SIG-M5 treated with dmso at 0.1 percent for 504 hours (cell line): ENCODE measurements around the gene BAZ1B.
"Not testable (repeated sequence)": the region's sequence is repeated elsewhere in the genome, so short reads cannot be mapped to it uniquely, and the experiment has no call there.

Source experiments
- DNase-seq: peaks from one replicate; lab custom pipeline; 2025; ENCODE audit not compliant: unreplicated experiment; lab: John Stamatoyannopoulos, UW

Gene BAZ1B

GRCh38 chr7:73447121-73447733, 74.9 kb downstream of the BAZ1B start:
- DNase-seq: no peak

DNA sequence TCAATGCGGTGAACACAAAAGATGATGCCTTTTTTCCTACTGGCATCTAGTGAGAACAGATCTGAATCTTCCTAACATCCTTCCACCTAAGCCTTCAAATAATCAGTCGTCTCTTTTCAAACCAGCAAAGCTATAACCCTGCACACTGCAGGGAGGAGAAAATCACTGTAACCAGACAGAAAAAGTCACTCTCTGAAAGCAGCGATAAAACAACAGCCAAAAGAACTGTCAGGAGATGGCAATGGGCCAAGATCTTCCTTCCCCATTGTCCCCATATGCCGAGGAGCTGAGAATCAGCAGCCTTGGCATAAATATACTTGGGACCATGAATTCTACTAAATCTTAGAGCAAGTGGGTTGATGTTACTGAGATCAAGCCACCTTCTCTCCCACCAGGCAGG, 75.4 kb downstream of the BAZ1B start:
- no peak for DNase-seq

DNA sequence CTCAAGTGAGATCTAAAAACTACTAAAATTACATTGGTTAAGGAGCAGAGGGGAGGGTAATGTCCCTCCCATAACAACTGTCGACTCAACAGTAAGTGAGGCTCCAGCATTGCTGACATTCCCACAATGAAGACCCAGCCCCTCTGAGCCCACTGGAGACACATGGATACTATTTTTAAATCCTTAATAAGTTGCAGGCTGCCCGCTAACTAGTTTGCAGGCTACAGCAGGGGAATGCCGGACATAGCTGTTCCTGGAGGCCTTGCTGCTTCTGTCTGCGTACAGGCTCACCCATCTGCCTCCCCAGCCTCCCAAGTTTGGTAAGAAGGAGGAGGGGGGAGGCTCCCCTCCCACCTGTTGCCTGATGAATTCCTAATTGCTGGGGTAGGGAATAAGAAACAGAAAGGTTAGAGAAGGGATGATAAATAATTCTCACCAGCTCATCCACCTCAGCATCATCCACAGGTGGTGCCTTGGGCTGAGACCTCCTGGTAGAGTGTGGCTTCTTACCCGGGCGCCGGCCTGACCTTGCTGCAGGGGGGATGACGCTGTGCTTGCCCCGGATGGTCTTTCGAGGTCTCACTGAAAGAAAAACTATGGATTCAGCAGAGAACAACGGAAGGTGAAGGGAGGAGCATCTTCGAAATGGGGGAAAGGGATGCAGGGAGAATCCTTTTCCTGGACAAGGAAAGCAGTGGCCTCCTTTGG, 78.4 kb downstream of the BAZ1B start:
- DNase-seq: no peak

GRCh38 chr7:73442903-73443500, 79.1 kb downstream of the BAZ1B start:
- DNase-seq: no peak

DNA sequence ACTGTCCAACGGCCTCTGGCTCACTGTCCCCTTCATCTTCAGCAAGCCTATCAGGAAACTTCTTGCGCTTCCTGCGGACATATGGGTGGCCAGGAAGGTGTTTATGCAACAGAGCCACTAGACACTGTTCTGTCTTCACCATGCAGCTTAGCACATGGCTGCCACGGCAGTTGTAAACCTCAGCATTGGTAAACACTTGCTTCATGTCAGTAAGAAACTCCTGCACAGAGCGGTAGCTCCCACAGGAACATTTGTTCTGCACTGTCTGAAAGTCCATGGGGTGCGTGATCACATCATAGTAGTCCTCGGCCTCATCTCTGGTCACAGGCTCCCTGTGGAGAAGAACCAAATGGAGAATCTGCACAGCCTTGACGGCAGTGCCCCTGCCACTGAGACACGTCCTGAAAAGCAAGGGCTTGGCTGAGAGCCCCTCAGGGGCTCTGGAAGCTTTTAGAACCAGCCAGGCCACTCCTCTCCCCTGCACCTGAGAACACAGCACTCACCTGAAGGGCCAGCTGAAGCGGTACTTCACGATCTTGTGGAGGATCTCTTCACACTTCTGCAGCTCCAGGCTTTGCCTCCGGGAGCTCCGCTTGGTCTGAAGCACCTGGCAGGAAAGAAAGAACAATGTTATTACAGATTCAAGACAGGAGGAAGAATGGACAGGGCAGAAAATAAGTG, 79.7 kb downstream of the BAZ1B start:
- DNase-seq: no peak

GRCh38 chr7:73439410-73439704, 82.7 kb downstream of the BAZ1B start:
- DNase-seq: no peak

DNA sequence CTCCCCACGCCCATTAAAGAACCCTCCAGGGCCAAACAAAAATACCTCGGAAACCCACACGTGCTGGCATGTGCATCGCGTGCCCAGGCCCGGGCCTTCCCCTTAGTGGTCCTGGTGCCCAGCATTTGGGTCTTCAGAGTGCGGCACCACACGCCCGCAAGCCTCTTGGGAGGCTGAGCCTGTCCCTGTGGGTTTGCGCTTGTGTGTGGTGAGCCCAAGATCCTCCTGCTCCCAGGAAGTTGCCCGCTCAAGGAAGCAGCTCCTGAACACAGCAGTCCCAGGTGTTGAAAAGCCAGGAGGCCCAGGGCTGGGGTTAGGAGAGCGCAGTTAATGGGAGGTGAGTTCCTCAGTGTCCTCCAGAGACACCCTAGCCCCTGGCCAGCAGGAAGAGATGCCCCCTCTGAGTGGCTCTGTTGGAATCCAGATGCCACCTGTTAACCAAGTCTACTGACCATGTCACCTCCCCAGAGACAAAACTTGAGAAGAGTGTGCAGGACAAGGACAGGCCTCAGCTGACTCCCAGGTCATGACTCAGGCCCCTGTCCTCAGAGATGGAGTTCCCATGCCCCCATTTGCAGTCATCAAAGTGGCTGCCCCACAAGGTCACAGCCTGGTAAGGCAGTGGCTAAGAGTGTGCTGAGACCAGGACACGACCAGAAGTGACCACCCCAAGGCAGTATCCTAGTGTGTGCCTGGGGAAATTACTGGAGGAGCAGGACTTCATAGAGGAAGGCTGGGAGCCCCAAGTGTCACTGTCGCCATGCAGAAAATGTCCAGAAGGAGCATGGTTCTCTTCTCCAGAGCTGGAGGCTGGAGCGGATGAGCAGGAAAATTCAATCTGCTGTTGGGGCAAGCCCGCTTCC, 83.3 kb downstream of the BAZ1B start:
- no peak for DNase-seq

DNA sequence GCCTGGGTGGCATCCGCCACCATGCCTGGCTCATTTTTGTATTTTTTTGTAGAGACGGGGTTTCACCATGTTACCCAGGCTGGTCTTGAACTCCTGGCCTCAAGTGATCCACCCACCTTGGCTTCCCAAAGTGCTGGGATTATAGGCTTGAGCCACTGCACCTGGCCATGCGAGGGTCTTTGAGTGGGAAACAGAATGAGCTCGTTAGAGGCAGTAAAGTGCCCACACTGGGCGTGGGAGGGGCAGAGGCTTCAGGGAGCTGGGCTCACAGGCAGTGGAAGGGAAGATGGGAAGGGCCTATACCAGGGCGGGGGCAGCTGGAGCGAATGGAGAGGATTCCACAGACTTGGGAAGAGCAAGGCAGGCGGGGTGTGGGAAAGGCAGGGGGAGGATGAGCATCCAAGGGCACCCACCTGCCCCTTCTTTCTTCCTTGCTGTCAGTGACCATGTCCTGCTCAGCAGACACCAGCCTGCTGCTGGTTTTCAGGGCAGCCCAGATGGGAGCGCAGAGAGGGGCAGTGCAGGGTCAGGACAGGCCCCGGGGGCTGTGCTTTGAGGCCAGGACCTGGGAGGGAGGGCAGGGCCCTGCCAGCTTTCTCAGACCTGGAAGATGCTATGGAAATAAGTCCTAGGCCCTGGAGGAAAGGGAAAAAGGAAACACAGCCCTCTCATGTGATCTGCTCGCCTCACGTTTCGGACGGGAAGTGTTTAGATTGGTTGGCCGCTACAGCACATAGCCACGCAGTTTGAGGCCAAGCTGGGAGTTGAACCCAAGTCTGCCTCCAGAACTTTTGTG, 84.3 kb downstream of the BAZ1B start:
- no peak for DNase-seq

GRCh38 chr7:73437091-73437490, 85.0 kb downstream of the BAZ1B start:
- no peak for DNase-seq

DNA sequence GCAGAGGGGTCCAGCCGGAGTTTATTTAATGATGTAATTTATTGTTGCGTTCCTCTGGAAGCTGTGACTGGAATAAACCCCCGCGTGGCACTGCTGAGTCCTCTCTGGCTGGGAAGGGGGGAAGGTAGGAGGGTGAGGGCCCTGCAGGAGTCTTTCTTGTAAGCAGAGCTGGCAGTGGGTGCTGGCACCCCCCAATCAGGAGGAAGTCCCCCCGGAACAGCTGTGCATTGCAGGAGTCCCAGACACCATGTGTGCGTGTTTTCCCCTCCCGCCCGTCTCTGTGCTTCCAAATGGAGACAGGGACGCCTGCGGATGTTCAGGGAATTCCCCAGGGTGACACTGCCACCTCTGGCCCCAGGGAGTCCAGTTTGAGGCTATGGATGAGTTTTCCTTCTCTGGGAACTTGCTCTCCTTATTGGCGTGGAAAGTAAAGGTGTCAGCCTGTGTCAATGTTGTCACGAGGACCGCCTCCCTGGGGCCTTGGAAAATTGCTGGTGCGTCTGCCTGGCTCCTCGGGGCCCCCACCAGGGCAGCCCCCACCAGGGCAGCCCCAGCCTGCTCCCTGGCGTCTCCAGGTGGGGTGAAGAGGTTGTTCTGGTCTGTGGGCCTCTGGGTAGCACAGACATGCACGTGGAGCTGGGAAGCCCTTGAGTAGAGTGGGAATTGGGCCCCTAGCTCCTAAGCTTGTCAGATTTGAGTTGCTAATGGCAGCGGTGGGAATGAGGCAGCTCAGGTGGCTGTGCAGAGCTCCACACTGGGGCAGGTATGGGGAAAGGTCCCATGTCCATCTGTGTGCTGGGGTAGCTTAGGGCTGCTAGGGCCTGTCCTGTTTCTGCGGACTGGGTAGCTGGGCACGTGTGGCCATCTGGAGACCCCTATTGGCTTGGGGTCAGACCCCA, 85.8 kb downstream of the BAZ1B start:
- DNase-seq: no peak

- DNase-seq: no peak
Measured at GRCh38 chr7:73435471-73436009, 86.6 kb downstream of the BAZ1B start.

DNA sequence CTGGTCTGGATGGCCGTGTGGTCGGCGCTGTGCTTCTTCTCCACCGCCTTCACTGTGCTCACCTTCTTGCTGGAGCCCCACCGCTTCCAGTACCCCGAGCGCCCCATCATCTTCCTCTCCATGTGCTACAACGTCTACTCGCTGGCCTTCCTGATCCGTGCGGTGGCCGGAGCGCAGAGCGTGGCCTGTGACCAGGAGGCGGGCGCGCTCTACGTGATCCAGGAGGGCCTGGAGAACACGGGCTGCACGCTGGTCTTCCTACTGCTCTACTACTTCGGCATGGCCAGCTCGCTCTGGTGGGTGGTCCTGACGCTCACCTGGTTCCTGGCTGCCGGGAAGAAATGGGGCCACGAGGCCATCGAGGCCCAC, 87.4 kb downstream of the BAZ1B start:
- DNase-seq: no peak

GRCh38 chr7:73433924-73434700, 88.0 kb downstream of the BAZ1B start:
- no peak for DNase-seq

DNA sequence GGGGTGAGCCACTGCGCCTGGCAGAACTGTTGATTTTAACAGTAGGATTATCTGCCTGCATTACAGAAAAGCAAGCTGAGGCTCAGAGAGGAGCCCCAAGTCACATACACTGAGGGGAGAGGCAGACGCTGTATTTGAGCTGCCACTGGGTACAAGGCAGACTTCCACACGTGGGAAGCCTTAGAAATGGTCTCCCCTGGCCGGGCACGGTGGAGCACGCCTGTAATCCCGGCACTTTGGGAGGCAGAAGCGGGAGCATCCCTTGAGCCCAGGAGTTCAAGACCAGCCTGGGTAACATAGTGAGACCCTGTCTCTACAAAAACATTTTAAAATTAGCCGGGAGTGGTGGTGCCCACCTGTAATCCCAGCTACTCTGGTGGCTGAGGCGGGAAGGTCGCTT, 89.4 kb downstream of the BAZ1B start:
- no peak for DNase-seq

- no peak for DNase-seq
Measured at GRCh38 chr7:73431041-73431835, 90.9 kb downstream of the BAZ1B start.

DNA sequence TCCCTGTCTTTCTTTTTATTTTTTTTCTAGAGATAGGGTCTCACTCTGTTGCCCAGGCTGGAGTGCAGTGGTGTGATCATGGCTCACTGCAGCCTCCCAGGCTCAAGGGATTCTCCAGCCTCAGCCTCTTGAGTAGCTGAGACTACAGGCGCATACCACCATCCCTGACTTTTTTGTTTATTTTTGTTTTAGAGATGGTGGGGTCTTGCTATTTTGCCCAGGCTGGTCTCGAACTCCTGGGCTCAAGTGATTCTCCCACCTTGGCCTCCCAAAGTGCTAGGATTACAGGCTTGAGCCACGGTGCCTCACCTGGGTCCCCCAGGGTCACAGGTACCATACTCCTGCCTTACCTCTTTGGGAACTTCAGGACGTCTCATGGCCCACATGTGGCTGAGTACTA, 91.6 kb downstream of the BAZ1B start:
- not testable (repeated sequence) for DNase-seq

- no peak for DNase-seq
Measured at GRCh38 chr7:73429622-73430505, 92.2 kb downstream of the BAZ1B start.
